HG03039 (cell line): ENCODE results near the gene TAMALIN.
A peak's percentile ranks its signal among the peaks of the same experiment; 100 is the strongest.
"Not testable (repeated sequence)": the region's sequence is repeated elsewhere in the genome, so short reads cannot be mapped to it uniquely, and the experiment has no call there.

Experiments
- ATAC-seq: cut with Tn5 transposase; IDR thresholded peaks from one replicate; pipeline ENCODE4 v1.9.1; 2021; ENCODE audit warnings: mild to moderate bottlenecking, moderate library complexity; ENCODE audit not compliant: unreplicated experiment

TAMALIN gene

GRCh38 chr12:52006726-52007157, at the start of gene TAMALIN:
TSS of gene TAMALIN (plus strand) at chr12:52006946. CDS start at chr12:52007020, 74 bp downstream.
- ATAC-seq: no peak

GRCh38 chr12:51958542-51958941, 48.2 kb upstream of the TAMALIN start:
- ATAC-seq: no peak

GRCh38 chr12:51959211-51959610, 47.5 kb upstream of the TAMALIN start:
- ATAC-seq: no peak

- no peak for ATAC-seq
These were observed 46.8 kb upstream of the TAMALIN start for GRCh38 chr12:51959921-51960320.

- ATAC-seq: no peak
These were observed 46.3 kb upstream of the TAMALIN start for GRCh38 chr12:51960488-51960887.

GRCh38 chr12:51960890-51961289, 45.9 kb upstream of the TAMALIN start:
- no peak for ATAC-seq

- no peak for ATAC-seq
These were observed 44.9 kb upstream of the TAMALIN start for GRCh38 chr12:51961834-51962233.

GRCh38 chr12:51962737-51963136, 44.0 kb upstream of the TAMALIN start:
- ATAC-seq: no peak

- ATAC-seq: no peak
These were observed 43.3 kb upstream of the TAMALIN start for GRCh38 chr12:51963477-51963876.

- ATAC-seq: no peak
These were observed 37.1 kb upstream of the TAMALIN start for GRCh38 chr12:51969643-51970042.

- ATAC-seq: peak; percentile 84
These were observed 35.7 kb upstream of the TAMALIN start for GRCh38 chr12:51970904-51971646.

- ATAC-seq: no peak
These were observed 34.9 kb upstream of the TAMALIN start for GRCh38 chr12:51971679-51972421.

GRCh38 chr12:51972422-51972812, 34.3 kb upstream of the TAMALIN start:
- ATAC-seq: no peak

GRCh38 chr12:51972849-51973273, 33.9 kb upstream of the TAMALIN start:
- ATAC-seq: no peak

GRCh38 chr12:51973560-51973959, 33.2 kb upstream of the TAMALIN start:
- ATAC-seq: no peak

- no peak for ATAC-seq
These were observed 32.1 kb upstream of the TAMALIN start for GRCh38 chr12:51974646-51975045.

GRCh38 chr12:51975196-51975595, 31.6 kb upstream of the TAMALIN start:
- ATAC-seq: no peak

- no peak for ATAC-seq
These were observed 30.2 kb upstream of the TAMALIN start for GRCh38 chr12:51976376-51977160.

- ATAC-seq: no peak
These were observed 29.4 kb upstream of the TAMALIN start for GRCh38 chr12:51977320-51977753.

- not testable (repeated sequence) for ATAC-seq
These were observed 27.4 kb upstream of the TAMALIN start for GRCh38 chr12:51979306-51979705.

GRCh38 chr12:51980051-51980808, 26.5 kb upstream of the TAMALIN start:
- peak; percentile 65 for ATAC-seq
